GM18868 (cell line): Measurements from ENCODE around the gene GCLM.
A peak's percentile ranks its signal among the peaks of the same experiment; 100 is the strongest.
"Not testable (repeated sequence)": the region's sequence is repeated elsewhere in the genome, so short reads cannot be mapped to it uniquely, and the experiment has no call there.

ENCODE experiments used
- ATAC-seq: cut with Tn5 transposase; IDR thresholded peaks from one replicate; pipeline ENCODE4 v1.9.1; 2021; ENCODE audit warnings: mild to moderate bottlenecking, moderate library complexity; ENCODE audit not compliant: unreplicated experiment

Gene GCLM, protein sequence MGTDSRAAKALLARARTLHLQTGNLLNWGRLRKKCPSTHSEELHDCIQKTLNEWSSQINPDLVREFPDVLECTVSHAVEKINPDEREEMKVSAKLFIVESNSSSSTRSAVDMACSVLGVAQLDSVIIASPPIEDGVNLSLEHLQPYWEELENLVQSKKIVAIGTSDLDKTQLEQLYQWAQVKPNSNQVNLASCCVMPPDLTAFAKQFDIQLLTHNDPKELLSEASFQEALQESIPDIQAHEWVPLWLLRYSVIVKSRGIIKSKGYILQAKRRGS

DNA sequence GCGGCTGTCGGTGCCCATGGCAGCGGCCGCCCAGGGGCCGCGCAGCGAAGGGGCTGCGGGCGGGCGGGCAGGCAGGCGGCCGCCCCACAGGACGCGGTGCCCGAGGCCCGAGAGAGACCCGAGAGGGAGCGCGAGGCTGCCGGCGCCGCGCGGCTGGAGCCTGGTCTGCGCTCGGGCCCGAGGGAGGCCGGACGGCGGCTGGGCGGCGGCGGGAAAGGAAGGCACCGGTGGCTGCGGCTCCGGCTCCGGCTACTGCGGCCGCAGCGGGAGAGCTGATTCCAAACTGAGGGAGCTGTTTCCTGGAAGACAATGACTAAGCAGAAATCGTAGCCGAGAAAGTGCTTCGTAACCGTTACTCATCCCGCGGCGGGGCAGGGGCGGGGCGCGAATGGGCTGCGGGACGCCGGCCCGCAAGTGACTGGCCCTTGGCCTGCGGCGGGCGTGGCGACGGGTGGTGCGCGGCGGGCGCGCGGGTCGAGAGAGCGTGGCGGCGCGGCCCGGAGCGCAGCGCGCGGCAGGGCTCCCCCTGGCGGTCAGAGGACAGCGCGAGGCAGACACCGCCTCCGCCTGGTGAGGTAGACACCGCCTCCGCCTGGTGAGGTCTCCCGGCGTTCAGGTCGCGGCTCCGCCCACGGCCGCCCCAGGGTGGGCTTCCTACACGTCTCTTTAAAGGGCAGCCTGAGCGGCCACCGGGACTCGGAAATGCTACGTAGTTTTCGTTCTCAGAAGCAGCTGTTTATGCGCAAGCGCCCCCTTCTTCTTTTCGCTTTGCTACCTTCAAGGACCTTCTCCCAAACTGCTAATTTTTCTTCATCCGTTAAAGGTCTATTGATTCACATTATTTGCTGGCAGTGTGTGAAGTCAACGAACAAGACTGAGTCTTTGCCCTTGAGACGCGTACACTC is at the start of gene GCLM:
Gene GCLM, minus strand, starts transcription at position 285 of the 905 bp plus-strand sequence. Its CDS starts 267 bp downstream, at position 18.
- ATAC-seq: peak; percentile 94

DNA sequence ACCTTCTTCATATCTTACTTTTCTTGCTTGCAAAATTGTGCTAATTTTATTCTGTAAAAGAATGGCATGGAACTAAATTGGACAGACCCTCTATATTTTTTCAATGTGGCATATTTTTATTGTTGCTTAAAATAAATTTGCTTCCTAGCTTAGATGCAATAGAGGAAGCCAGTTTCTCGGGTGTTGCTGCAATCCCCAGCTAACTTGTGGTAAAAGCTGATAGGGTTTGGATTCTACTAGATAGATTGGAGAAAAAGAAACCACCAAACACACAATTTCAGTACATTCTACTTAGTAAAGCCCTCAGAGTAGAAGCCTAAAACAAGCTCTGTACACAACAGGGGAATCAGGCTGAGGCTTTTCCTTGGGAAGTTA is 49.5 kb upstream of the GCLM start:
- no peak for ATAC-seq

DNA sequence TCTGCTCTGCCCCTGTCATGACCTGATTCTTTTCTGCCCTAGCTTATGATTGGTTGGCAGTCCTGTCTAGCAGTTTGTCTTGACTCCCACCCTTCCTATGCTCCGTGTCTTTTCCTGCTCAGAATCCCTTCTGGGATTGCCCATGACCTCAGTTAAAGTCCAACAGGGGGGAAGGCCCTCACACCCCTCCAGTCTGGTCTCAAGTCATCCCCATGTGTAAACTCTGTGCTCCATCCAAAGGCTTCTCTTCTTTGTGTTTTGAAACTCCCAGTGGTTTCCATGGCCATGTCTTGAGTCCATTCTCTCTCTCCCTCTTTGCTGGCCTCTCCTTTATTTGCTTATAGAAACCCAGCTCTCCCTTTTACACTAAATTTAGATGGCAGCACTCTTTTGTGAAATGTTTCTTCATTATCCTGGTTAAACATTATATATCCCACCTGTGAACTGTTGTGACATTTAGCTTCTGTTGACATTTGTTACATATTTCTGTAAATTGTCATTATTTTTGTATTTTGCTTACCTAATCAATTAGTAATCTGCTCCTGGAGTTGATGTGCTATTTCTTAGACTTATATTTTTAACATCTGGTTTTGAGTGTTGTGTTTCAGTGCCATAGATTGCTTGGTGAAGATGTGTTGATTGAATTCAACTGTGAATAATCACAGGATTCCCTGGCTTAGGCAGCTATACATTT is 48.9 kb upstream of the GCLM start:
- ATAC-seq: no peak

DNA sequence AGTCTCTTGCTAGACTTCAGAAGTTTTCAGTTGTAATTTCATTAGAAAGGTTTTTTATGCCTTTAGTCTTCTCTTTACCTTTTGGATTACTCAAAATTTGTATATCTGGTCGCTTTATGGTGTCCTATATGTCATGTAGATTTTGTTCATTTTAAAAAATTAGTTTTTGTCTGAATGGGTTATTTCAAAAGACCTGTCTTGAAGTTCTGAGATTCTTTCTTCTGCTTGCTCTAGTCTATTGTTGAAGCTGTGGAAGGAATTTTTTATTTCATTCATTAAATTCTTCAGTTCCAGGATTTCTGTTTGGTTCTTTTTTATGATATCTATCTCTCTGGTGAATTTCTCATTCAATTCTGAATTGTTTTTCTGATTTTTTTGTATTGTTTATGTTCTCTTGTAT is 46.5 kb upstream of the GCLM start:
- no peak for ATAC-seq

DNA sequence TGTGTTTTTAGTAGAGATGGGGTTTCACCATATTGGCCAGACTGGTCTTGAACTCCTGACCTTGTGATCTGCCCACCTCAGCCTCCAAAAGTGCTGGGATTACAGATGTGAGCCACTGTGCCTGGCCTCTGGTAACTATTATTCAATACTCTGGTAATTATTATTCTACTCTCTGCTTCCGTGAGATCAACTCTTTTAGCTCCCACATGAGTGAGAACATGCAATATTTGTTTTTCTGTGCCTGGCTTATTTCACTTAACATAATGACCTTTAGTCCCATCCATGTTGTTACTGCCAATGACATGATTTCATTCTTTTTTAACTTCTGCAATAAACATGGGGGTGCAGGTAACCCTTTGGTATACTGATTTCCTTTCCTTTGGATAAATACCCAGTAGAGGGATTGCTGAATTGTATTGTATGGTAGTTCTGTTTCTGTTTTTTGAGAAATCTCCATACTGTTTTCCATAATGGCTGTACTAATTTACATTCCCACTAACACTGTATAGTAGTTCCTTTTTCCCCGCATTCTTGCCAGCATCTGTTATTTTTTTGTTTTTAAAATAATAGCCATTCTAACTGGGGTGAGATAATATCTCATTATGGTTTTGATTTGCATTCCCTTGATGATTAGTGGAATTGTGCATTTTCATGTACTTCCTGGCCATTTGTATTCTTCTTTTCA is 37.9 kb upstream of the GCLM start:
- not testable (repeated sequence) for ATAC-seq

DNA sequence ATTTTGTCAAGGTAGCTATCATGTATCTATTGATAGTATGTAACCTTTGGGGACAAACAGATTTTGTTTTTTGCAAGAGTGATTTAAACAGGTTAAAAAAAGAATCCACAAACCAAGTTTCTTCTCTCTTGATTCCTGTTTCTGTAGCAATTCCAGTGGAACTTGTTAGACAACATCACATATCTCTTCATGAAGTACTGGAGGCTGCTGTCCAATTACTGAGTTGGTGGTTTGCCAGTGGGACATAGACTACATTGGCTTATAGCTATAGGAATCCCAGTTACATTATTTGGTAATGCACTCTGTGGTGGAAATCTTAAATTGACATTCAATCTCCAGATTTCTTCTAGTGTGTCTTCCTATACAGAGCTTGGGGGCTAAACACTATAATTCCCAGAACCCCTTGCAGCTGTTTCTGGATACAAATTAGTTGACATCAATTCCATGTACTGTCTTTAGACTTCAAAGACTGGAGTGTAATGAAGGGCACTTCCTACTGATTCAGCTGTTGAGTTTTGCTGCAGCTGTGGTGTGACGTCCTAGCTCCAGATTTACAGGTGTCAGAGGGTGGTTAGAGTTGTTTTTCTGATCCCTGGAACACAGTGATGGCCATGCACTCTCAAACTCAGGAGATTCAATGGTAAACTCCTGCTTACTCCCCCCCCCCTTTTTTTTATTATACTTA is 29.4 kb upstream of the GCLM start:
- ATAC-seq: no peak

DNA sequence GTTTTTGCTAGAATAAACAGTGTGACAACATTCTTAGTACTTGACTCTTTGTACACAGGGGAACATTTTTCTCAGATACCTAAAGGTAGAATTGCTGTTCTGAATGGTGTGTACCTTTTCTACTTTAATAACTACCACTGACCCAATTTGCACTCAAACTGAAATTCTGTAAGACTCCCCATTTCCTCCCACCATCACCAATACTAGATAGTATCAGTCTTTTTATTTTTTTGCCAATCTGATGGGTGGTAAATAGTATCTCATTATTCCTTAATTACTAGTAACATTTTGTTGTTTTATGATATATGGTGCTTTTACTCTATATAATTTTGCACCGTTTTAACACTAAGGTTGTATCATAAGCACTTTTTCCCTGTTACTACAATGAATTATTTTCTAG is 28.8 kb upstream of the GCLM start:
- ATAC-seq: no peak

DNA sequence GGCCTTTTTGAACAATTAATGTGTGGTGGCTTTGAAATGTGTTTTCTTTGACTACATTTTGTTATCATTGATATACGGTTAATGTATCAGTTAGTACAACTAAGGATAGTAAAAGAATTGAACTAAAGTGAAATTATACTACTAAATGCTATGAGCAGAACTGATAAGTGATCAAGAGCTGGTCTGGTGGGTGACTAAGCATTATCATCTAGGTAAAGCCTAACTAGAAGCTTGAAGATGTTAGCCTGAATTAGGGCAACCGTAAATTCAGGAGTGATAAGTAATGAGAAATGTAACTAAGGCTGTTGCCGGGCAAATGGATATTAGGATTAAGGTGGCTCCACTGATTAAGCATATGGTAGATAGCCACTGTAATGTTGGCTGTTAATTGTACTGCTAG is 16.0 kb upstream of the GCLM start:
- no peak for ATAC-seq

DNA sequence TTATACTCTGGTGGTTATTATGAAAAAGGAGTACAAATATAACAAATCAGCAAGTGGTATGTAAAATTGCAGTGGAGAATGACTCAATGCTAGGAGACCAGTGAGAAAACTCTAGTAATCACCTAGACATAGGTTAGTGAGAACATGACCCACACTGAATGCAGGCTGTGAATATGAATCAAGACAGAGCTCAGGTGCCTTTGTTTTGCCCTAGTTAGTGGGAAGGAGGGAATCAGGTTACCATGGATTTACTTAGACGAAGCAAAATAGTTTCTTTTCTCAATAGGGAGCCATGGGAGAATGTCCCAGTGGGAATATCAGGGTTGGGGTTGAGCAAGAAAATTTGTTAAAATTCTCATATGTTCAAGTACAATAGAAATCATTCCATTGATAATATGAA is 10.6 kb upstream of the GCLM start:
- no peak for ATAC-seq

DNA sequence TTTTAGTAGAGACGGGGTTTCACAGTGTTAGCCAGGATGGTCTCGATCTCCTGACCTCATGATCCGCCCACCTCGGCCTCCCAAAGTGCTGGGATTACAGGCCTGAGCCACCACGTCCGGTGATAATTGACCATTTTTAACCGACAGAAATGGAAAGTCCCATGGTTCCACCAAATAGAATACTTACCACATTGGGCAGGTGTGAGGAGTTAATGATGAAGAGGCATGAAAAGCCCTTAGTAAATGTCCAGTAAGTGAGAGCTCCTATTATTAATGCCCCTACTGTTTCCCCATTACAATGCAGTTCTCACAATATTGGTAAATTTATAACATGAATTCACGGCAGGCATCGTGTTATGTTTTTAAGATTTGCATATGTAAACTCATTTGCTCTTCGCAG is 8.1 kb upstream of the GCLM start:
- ATAC-seq: no peak

DNA sequence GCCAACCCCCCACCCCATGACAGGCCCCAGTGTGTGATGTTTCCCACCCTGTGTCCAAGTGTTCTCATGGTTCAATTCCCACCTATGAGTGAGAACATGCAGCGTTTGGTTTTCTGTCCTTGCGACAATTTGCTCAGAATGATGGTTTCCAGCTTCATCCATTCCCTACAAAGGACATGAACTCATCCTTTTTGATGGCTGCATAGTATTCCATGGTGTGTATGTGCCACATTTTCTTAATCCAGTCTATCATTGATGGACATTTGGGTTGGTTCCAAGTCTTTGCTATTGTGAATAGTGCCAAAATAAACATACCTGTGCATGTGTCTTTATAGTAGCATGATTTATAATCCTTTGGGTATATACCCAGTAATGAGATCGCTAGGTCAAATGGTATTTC is 1.6 kb upstream of the GCLM start:
- not testable (repeated sequence) for ATAC-seq

DNA sequence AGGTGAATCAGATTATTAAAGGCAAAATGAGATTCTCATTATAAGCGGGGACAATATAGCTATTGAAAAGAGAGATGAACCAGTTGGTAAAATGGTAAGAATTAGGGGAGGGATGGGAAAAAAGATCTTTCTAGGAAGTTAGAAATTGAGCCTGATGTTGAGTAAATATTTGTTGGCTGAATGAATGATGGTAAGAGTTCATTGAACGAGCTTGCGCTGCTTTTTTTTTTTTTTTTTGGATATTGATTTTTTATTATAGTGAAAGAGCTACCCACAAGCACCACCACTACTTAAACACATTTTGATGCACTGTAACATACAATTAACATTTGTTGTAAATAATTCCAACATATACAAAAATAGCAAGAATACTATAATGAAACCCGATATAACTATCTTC is 1.1 kb upstream of the GCLM start:
- ATAC-seq: no peak

DNA sequence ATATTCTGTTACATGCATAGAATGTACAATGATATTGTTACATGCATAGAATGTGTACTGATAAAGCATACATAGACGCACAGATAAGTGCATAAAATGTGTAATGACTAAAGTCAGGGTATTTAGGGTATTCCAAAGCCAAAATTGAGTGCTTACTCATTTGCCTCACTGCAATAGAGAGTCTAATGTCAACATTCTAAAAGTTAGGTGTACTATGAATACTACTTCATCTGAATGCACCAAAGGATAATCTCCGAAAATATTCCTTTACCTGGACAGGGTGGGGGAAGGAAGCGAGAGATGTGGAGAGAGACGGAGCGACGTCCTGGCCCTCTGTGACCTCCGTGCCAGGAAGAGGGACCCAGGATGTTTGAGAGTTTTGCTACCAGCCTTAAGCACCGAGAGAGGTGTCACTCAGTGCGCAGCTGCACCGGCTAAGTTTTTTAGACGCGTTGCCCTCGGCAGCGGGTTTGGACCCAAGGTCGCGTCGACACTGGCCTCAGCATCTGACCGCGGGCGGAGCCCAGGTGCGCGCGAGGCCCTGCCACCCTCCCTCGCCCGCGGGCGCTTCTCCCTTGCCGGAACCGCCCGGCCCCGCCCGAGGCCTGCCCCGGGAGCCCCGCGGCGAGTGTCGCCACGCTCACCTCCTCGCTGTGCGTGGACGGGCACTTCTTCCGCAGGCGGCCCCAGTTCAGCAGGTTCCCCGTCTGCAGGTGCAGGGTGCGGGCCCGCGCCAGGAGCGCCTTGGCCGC is 660 bp downstream of the GCLM start:
- ATAC-seq: peak; percentile 30

DNA sequence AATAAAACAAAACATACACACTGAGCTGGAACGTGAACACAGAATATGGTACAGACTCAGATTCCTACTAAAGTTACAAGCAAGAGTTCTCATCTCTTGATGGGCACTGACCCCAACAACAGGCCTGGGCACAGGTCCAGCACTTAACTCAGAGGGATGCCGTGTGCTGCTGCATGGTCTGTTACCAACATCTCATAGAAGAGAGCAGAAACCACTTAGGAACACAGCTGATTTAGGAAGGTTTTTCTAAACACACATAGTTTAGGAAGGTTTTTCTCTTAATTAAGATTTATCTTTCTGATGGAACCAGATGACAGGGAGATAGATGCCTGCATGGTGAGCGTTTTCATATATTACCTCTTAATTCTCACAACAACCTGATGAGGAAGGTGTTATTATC is 1.5 kb downstream of the GCLM start:
- no peak for ATAC-seq

DNA sequence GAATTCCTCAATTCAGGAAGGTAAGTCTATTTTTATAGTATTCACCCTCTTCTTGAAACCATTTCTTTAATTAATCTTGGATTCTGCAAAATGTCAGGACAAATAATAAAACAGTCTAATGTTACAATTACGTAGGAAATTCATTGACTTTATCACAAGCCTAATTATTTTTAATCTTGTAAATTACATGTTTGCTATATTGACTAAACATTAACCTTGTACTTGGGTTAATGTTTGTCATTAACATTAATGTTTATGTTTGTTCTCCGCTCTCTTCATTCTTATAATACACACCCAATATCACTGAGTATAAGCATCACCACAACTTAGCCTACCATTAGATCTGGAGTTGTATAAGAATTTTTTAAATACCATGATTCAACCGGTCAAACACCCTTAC is 2.8 kb downstream of the GCLM start:
- no peak for ATAC-seq

DNA sequence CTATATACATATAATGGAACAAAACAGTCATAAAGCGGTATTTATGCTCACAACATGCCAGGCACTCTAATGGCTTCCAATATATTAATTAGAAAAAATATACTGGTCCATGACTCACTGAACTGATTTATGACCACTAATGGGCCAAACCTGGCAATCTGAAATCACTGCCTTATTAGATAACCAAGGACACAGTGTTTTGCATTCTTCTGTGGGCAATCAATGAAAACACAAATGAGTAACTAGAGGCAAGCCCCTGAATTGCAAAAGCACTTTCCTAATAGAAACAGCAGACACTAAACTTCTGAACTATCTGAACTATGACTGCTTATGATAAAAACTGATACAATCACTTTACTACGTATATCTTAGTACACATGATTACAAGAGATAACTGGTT is 3.5 kb downstream of the GCLM start:
- ATAC-seq: no peak

DNA sequence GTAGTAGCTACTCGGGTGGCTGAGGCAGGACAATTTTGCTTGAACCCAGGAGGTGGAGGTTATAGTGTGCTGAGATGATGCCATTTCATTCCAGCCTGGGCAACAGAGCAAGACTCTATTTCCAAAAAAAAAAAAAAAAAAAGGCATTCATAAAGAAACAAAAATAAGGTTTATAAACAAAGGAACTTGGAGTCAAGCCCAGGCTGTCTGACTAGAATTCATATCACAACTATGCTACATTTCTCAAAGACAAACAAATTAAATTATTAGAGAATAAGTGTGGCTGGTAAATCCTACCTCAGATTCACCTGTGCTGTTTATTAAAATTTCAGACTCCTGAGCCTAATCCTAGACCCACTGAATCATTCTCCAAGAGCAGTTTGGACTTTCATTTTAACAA is 4.2 kb downstream of the GCLM start:
- ATAC-seq: no peak

DNA sequence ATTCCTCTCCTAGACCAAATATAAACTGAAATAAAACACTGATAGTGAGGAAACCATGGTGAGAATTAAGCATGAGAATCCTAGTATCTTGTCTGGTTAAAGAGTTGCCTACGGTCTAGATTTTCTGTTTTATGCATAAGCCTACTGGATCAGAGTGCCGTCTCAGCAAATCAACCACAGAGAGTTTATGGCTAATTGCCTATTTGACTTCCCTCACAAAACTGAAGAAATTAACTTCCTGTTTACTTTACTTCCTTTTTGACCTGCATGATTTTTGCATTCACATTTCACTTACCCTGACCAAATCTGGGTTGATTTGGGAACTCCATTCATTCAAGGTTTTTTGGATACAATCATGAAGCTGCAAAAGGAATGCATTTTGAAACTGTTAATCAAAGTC is 5.0 kb downstream of the GCLM start:
- ATAC-seq: no peak

DNA sequence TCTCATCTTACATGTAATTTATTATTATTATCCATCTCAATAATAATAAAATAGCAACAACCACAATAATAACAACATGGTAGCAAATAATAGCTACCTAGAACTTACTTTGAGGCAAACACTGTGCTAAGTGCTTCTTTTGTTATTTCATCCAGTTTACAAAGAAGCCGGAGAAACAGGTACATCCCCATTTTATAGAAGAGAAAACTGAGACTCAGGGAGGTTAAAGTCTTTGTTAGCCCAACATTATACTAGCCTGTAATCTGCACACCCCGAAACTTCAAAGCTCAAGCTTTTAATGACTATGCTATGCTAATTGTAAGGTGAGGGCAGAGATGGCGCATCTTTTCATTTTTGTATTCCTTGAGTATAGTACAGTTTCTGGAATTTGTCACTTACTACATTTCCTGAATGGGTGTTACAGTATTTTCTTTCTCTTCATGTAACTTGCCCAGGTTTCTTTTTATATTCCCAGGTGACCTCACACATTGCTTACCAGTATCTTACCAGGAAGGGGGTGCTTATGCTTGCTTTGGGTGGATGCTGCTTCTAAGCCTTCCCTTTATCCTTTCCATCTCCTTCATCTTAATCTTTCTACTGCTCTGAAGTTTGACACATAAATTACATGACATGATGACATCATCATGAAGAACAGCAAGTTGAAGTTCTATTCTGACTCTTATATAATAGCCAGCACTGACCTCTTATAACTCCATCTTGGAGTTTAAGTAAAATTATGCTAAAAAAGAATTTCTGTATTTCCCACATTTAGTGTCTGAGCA is 8.3 kb downstream of the GCLM start:
- ATAC-seq: no peak
